H1 (cell line): ENCODE data around the gene MTX2. TPM values are rescaled to one million over a fixed set of nuclear protein-coding genes. Genes with fewer than 3 reads are reported as not detected.

Experiments used
- CTCF ChIA-PET: fragments of 300-600 bp; sonication (Branson Sonifier 250); formaldehyde crosslinking; loops from one replicate; lab custom pipeline; 2021; ENCODE audit not compliant: partially characterized antibody; lab: Charles Lee
- POLR2A ChIA-PET: fragments of 300-600 bp; sonication (Branson Sonifier 250); formaldehyde crosslinking; loops from one replicate; lab custom pipeline; 2021; ENCODE audit warnings: inconsistent platforms; ENCODE audit not compliant: partially characterized antibody; lab: Charles Lee
- DNase-seq, 2 experiments: peaks; one replicate each; pipeline versions ENCODE4 v3.0.0 to v3.0.0-alpha.2; 2010 to 2022; ENCODE audit warnings: low spot score in 2 of 2, low read depth in 1 of 2, mixed read lengths in 1 of 2
- FAIRE-seq: peaks from 2 replicates; lab custom pipeline; 2011; peaks lifted over from hg19 to GRCh38; lab: Jason Lieb, UNC
- H2AFZ ChIP-seq: 2 replicates; pipeline ENCODE4 v1.8.1; 2012; ENCODE audit warnings: low read length, inconsistent platforms
- H2AK5ac ChIP-seq: 2 replicates; pipeline ENCODE4 v1.6.1; 2013; ENCODE audit warnings: low read depth, low read length
- H2BK120ac ChIP-seq: replicated peaks from 2 replicates; pipeline ENCODE3; 2013; ENCODE audit warnings: low read depth, low read length, inconsistent platforms
- H2BK12ac ChIP-seq: 2 replicates; pipeline ENCODE4 v1.6.1; 2013; ENCODE audit warnings: low read depth, low read length
- H2BK15ac ChIP-seq: 2 replicates; pipeline ENCODE4 v1.6.1; 2013; ENCODE audit warnings: low read length
- H2BK20ac ChIP-seq: 2 replicates; pipeline ENCODE4 v1.6.1; 2013; ENCODE audit warnings: low read length
- H2BK5ac ChIP-seq: 2 replicates; pipeline ENCODE4 v1.6.1; 2013; ENCODE audit warnings: low read depth, low read length
- H3K14ac ChIP-seq: 2 replicates; pipeline ENCODE4 v1.6.1; 2013; ENCODE audit warnings: inconsistent platforms; ENCODE audit not compliant: insufficient read length
- H3K18ac ChIP-seq: 2 replicates; pipeline ENCODE4 v1.6.1; 2013; ENCODE audit warnings: low read length; ENCODE audit errors: extremely low read depth
- H3K23ac ChIP-seq: 2 replicates; pipeline ENCODE4 v1.6.1; 2013; ENCODE audit warnings: inconsistent platforms; ENCODE audit not compliant: insufficient read length
- H3K23me2 ChIP-seq: 2 replicates; pipeline ENCODE4 v1.6.1; 2013; ENCODE audit warnings: low read depth, low read length
- H3K27ac ChIP-seq: 2 replicates; pipeline ENCODE4 v1.6.1; 2011; ENCODE audit warnings: low read depth, low read length, inconsistent platforms
- H3K27me3 ChIP-seq, 4 experiments: replicated peaks in 1 of 4; 1 replicate in 1 of 4; 2 replicates in 3 of 4; pipeline versions ENCODE4 v1.6.1 to v1.8.1; 2011 to 2013; ENCODE audit warnings: low read length in 3 of 4, mild to moderate bottlenecking in 3 of 4, inconsistent platforms in 2 of 4, mixed read lengths in 2 of 4, moderate library complexity in 1 of 4; ENCODE audit not compliant: control insufficient read depth in 3 of 4, insufficient read depth in 3 of 4; ENCODE audit errors: extremely low read depth in 1 of 4
- H3K36me3 ChIP-seq, 4 experiments: 2 replicates each; pipeline versions ENCODE4 v1.6.1 to v1.8.1; 2011 to 2013; ENCODE audit warnings: mild to moderate bottlenecking in 4 of 4, low read length in 3 of 4, moderate library complexity in 2 of 4, control low read depth in 1 of 4, inconsistent platforms in 1 of 4; ENCODE audit not compliant: insufficient read depth in 4 of 4, control insufficient read depth in 2 of 4
- H3K4ac ChIP-seq: replicated peaks from 2 replicates; pipeline ENCODE3; 2013; ENCODE audit warnings: low read length, low read depth, mixed read lengths, inconsistent platforms; ENCODE audit not compliant: insufficient read length
- H3K4me1 ChIP-seq, 4 experiments: replicated peaks in 1 of 4; 1 replicate in 1 of 4; 2 replicates in 3 of 4; pipeline versions ENCODE4 v1.6.1 to v1.8.1; 2011 to 2013; ENCODE audit warnings: low read length in 3 of 4, inconsistent platforms in 2 of 4, mixed read lengths in 1 of 4; ENCODE audit not compliant: insufficient read depth in 4 of 4, control insufficient read depth in 3 of 4
- H3K4me2 ChIP-seq, 2 experiments: 2 replicates each; pipeline versions ENCODE4 v1.6.1 to v1.8.1; 2011 to 2013; ENCODE audit warnings: low read depth in 2 of 2, low read length in 2 of 2, control low read depth in 1 of 2, inconsistent platforms in 1 of 2, mild to moderate bottlenecking in 1 of 2; ENCODE audit not compliant: insufficient read depth in 1 of 2
- H3K4me3 ChIP-seq, 4 experiments: fragments of 200-600, 300-600 bp in 1 of 4; sonication (generic), shearing (Covaris generic), sonication (Bioruptor Twin) in 1 of 4; 2 replicates each; pipeline versions ENCODE4 v1.5.1 to v1.8.1; 2011 to 2016; ENCODE audit warnings: low read length in 4 of 4, low read depth in 3 of 4, control low read depth in 2 of 4, inconsistent platforms in 2 of 4, mild to moderate bottlenecking in 2 of 4, mixed read lengths in 1 of 4, moderate library complexity in 1 of 4; ENCODE audit not compliant: insufficient read depth in 2 of 4; ENCODE audit errors: extremely low read depth in 1 of 4
- H3K56ac ChIP-seq: replicated peaks from 2 replicates; pipeline ENCODE3; 2013; ENCODE audit warnings: low read depth, mild to moderate bottlenecking, mixed read lengths, low read length, inconsistent platforms; ENCODE audit not compliant: insufficient read length
- H3K79me1 ChIP-seq: 2 replicates; pipeline ENCODE4 v1.6.1; 2013; ENCODE audit warnings: low read depth, low read length, control low read depth
- H3K79me2 ChIP-seq, 2 experiments: 2 replicates each; pipeline versions ENCODE4 v1.6.1 to v1.8.1; 2012 to 2013; ENCODE audit warnings: low read length in 2 of 2, mild to moderate bottlenecking in 2 of 2, inconsistent platforms in 1 of 2; ENCODE audit not compliant: insufficient read depth in 2 of 2, control insufficient read depth in 1 of 2
- H3K9ac ChIP-seq, 4 experiments: replicated peaks in 1 of 4; 1 replicate in 1 of 4; 2 replicates in 3 of 4; pipeline versions ENCODE4 v1.6.1 to v1.8.1; 2011 to 2013; ENCODE audit warnings: low read depth in 3 of 4, low read length in 3 of 4, control low read depth in 2 of 4, mild to moderate bottlenecking in 2 of 4, moderate library complexity in 2 of 4, inconsistent platforms in 1 of 4; ENCODE audit errors: extremely low read depth in 1 of 4
- H3K9me3 ChIP-seq, 2 experiments: 2 replicates each; pipeline versions ENCODE4 v1.6.1 to v1.8.1; 2012 to 2013; ENCODE audit warnings: mild to moderate bottlenecking in 2 of 2, moderate library complexity in 2 of 2, control low read depth in 1 of 2, inconsistent platforms in 1 of 2, low read depth in 1 of 2, low read length in 1 of 2, mixed read lengths in 1 of 2; ENCODE audit not compliant: insufficient read depth in 2 of 2
- H4K20me1 ChIP-seq, 2 experiments: replicated peaks in 1 of 2; 2 replicates each; pipeline versions ENCODE3 to v1.8.1; 2011 to 2013; ENCODE audit warnings: inconsistent platforms in 2 of 2, low read length in 2 of 2, mild to moderate bottlenecking in 1 of 2; ENCODE audit not compliant: insufficient read depth in 2 of 2, control insufficient read depth in 1 of 2
- H4K5ac ChIP-seq: 2 replicates; pipeline ENCODE4 v1.6.1; 2013; ENCODE audit warnings: low read length, low read depth, mixed read lengths, inconsistent platforms; ENCODE audit not compliant: insufficient read length
- H4K8ac ChIP-seq: 2 replicates; pipeline ENCODE4 v1.8.0; 2013; ENCODE audit warnings: mild to moderate bottlenecking, moderate library complexity, low read length, inconsistent platforms; ENCODE audit not compliant: insufficient read depth; ENCODE audit errors: extremely low read depth
- H4K91ac ChIP-seq: replicated peaks from 2 replicates; pipeline ENCODE3; 2013; ENCODE audit warnings: low read length, mixed read lengths, inconsistent platforms; ENCODE audit not compliant: insufficient read length
- CBX8 ChIP-seq: fragments of 300-800, 300-1000 bp; sonication (generic); IDR thresholded peaks from 2 replicates; pipeline ENCODE4 v1.7.1; 2016; ENCODE audit warnings: low read depth, low read length, borderline replicate concordance
- GABPA ChIP-seq: IDR thresholded peaks from 2 replicates; pipeline ENCODE4 v1.6.1; 2011; ENCODE audit warnings: mild to moderate bottlenecking, low read length, moderate library complexity, borderline replicate concordance; ENCODE audit not compliant: insufficient read depth
- KDM1A ChIP-seq: fragments of 200-600, 300-600 bp; sonication (generic); IDR thresholded peaks from 2 replicates; pipeline ENCODE4 v1.7.1; 2016; ENCODE audit warnings: mild to moderate bottlenecking, low read length, borderline replicate concordance
- RAD21 ChIP-seq, 2 experiments: IDR thresholded peaks in 1 of 2; conservative IDR thresholded peaks in 1 of 2; 2 replicates each; pipeline ENCODE4 v1.6.1; 2011; ENCODE audit warnings: low read depth in 2 of 2, low read length in 2 of 2, improper control_type of control experiment in 1 of 2, inconsistent platforms in 1 of 2, mild to moderate bottlenecking in 1 of 2, moderate library complexity in 1 of 2
- TAF7 ChIP-seq: optimal IDR thresholded peaks from 2 replicates; pipeline ENCODE3; 2011; ENCODE audit warnings: low read depth, mild to moderate bottlenecking, inconsistent platforms, low read length, moderate library complexity, borderline replicate concordance
- WGBS, 2 experiments: shearing (Covaris generic) in 1 of 2; methylation state at CpG; one replicate each; pipeline versions ENCODE4 v1.1.6 to v1.1.7; 2013 to 2015; ENCODE audit warnings: low lambda C conversion rate in 2 of 2, mixed read lengths in 2 of 2, inconsistent platforms in 1 of 2, low coverage in 1 of 2, missing lambda C conversion rate in 1 of 2; ENCODE audit not compliant: insufficient replicate concordance in 2 of 2, insufficient coverage in 1 of 2, insufficient read length in 1 of 2; ENCODE audit errors: extremely low coverage in 1 of 2, missing lambda C conversion rate in 1 of 2; 5-methylcytosine and 5-hydroxymethylcytosine counted together
- polyA plus RNA-seq, 7 experiments: library from polyadenylated mRNA; depleted of rRNA in 3 of 7; stranded (reverse) in 5 of 7; unstranded in 2 of 7; fragments of >200 nt in 5 of 7; fragments of 200-250 nt in 2 of 7; gene quantifications; 1 replicate in 5 of 7; 2 replicates in 1 of 7; 4 replicates in 1 of 7; pipeline versions ENCODE4 v1.2.1 to v1.2.3, GENCODE V29; 2011 to 2013; ENCODE audit warnings: missing spikeins in 2 of 7, mixed read lengths in 2 of 7
- total RNA-seq: library from RNA; stranded (reverse); fragmentation: NEBNext Ultra II Directional; extraction: Animal tissue kit (Norgen Biotek cat#: 25700); gene quantifications from 2 replicates; pipeline ENCODE4 v1.2.1, GENCODE V29; 2021
- TF ChIP-seq, protein P1 (sequence below): IDR thresholded peaks from 2 replicates; pipeline ENCODE4 v1.6.1; 2012; ENCODE audit warnings: inconsistent platforms

The MTX2 gene
- total and polyA plus RNA-seq, 2 of the 8 experiments (the other 6 are each of a cell fraction or from before 2014, with no cell fraction given) = 33.5 to 38.3 TPM

DNA sequence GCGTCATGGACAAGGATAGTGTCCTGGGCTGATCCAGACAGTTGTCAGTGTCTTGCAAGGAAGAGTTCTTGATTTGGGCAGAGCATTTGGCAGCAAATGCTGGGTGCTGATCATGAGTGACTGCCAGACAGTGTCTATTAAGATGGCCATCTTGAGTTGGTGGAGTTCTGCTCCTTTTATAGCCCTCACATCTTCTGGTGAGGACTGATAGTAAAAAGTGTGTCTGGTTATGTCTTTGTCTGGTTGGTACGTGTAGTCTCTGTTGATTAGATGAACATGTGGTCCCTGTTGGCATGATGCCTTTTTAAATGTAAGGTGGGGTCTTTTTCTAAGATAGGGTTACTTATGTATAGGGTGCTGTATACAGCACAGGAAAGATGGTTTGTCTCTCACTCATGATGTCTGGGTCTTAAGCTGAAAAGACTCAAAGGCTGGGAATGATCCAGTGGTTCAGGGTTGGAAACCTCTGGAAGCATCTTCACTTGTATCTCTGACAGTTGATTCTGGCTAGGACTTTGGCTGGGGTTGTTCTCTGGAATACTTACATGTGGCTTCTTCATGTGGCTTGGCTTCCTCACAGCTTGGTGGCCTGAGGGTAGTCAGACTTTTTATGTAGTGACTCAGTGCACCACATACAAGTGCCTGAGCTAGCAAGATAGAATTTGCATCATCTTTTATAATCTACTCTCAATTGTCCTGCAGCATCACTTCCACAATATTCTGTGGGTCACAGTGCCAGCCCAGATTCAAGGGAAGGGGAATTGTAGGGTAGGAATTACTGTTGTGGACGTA, 11.8 kb downstream of the MTX2 start:
- Histone ChIP-seq H3K4me1 (no peaks in the 10 kb centered on the region), H4K20me1 (peaks cover 7 to 8% of the 10 kb centered on the region in 2 experiments), H3K18ac (no peak overlapping the region), H3K4ac (no peak overlapping the region), H4K8ac (no peak overlapping the region), H2AFZ (no peak overlapping the region), H2BK5ac (no peak overlapping the region), H4K5ac (no peak overlapping the region), H3K14ac (no peak overlapping the region), H3K4me3 (no peak overlapping the region), H2BK12ac (no peak overlapping the region), H4K91ac (no peak overlapping the region), H3K56ac (no peak overlapping the region), H3K36me3 (no peaks in the 10 kb centered on the region), H2BK120ac (no peak overlapping the region), H2BK15ac (no peak overlapping the region), H3K9ac (no peak overlapping the region), H3K9me3 (no peaks in the 10 kb centered on the region), H3K27ac (no peak overlapping the region), H3K4me2 (no peak overlapping the region), H3K79me1 (peaks cover 12% of the 10 kb centered on the region), H3K27me3 (no peaks in the 10 kb centered on the region), H3K23ac (no peak overlapping the region)
- POLR2A ChIA-PET = no interaction called here
- 94% methylated on average over 3 of the region's 3 CpGs; no CpG with 5 or more reads in 1 of the 2 experiments for WGBS, 2 experiments
- no peak for DNase-seq
- FAIRE-seq = no peak
- TF ChIP-seq GABPA = no peak
- no peak for TF ChIP-seq KDM1A
- TF ChIP-seq, protein P1, sequence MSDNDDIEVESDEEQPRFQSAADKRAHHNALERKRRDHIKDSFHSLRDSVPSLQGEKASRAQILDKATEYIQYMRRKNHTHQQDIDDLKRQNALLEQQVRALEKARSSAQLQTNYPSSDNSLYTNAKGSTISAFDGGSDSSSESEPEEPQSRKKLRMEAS = no peak
- no peak for TF ChIP-seq TAF7
- TF ChIP-seq RAD21 (IDR thresholded peaks at IDR 0.05 in 1 of 2, conservative IDR thresholded peaks at IDR 0.05 in 1 of 2; ENCODE audit: low read depth in 2 of 2, low read length in 2 of 2) = no peak
- TF ChIP-seq CBX8 = no peak
- TF ChIP-seq, all 59 proteins: peak for 0
- Histone ChIP-seq H3K79me2 (peaks cover 14 to 91% of the 10 kb centered on the region in 2 experiments), H2AK5ac (no peak overlapping the region), H2BK20ac (no peak overlapping the region), H3K23me2 (no peaks in the 10 kb centered on the region)
- CTCF ChIA-PET = interaction anchor here (0.8 kb wide), 1 partner anchor 85 kb away, joined by 3 read pairs; no protein-coding TSS in a partner anchor
